Measurements from ENCODE around the gene SYNE2. TPM values are rescaled to one million over a fixed set of nuclear protein-coding genes. Genes with fewer than 3 reads are reported as not detected.
A peak's percentile ranks its signal among the peaks of the same experiment; 100 is the strongest.
"Not testable (repeated sequence)": the region's sequence is repeated elsewhere in the genome, so short reads cannot be mapped to it uniquely, and the experiment has no call there.

The SYNE2 gene
- total and polyA plus RNA-seq, 4 donors = 49.1 to 97.9 (median 55.9) TPM

DNA sequence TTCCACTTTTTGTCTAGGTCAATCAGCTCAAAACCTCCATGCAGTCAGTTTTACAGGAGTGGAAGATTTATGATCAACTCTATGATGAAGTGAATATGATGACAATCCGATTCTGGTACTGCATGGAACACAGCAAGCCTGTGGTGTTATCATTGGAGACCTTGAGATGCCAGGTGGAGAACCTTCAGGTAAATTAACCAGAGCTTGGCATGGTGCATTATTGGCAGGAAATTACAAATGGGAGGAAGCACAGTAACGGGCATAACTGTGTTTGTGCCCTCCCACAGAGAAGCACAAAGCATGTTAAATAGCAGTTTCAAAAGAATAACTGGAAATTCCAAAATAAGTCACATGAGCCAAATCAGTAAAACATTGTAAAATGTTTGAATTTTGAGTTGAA, 305.8 kb downstream of the SYNE2 start:
- Histone ChIP-seq H3K27ac (ENCODE audit: low read depth, low read length) (no peak overlapping the region), H3K4me1 (ENCODE audit: control insufficient read depth, insufficient read depth, low read length) (no peaks in the 10 kb centered on the region), H3K36me3 (ENCODE audit: control insufficient read depth, insufficient read depth, low read length) (peaks cover 2% of the 10 kb centered on the region), H3K27me3 (ENCODE audit: control insufficient read depth, insufficient read depth, low read length) (no peaks in the 10 kb centered on the region), H3K9me3 (ENCODE audit: control insufficient read depth, insufficient read depth, low read length) (no peaks in the 10 kb centered on the region), H3K4me3 (ENCODE audit: low read depth, low read length) (no peak overlapping the region)
- peak in 1 of 6 donors; percentile 16 for DNase-seq (ENCODE audit: low read depth in 4 of 6, low spot score in 6 of 6)
- 92% methylated on average over 1 of the region's 2 CpGs for WGBS (ENCODE audit: insufficient coverage)

DNA sequence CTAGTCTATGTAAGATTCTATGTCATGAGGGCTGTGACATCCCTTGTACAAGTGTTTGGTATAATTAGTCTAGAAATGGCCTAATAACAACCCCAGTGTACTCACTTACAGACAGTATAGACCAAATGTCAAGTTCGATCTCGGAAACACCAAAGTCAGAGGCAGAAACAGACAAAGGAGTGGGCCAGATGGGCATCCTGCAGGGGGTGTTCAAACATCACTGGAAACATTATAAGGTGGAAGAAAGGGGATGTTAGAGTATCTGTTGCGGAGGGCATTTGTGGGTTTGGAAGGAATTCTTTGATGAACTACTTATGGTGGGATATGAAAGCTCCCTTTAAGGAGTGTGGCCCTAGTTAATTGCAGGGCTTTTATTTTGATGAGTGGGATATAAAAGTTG, 306.8 kb downstream of the SYNE2 start:
- 92% methylated on average over 3 of the region's 3 CpGs for WGBS (ENCODE audit: insufficient coverage)
- peaks cover 2% of the 10 kb centered on the region for H3K36me3 ChIP-seq (ENCODE audit: control insufficient read depth, insufficient read depth, low read length)
- no peak overlapping the region for H3K27ac ChIP-seq (ENCODE audit: low read depth, low read length)
- no peak overlapping the region for H3K4me3 ChIP-seq (ENCODE audit: low read depth, low read length)
- H3K27me3 ChIP-seq (ENCODE audit: control insufficient read depth, insufficient read depth, low read length) = no peaks in the 10 kb centered on the region
- H3K4me1 ChIP-seq (ENCODE audit: control insufficient read depth, insufficient read depth, low read length) = no peaks in the 10 kb centered on the region
- no peak for DNase-seq (ENCODE audit: low read depth in 4 of 6, low spot score in 6 of 6)
- H3K9me3 ChIP-seq (ENCODE audit: control insufficient read depth, insufficient read depth, low read length) = no peaks in the 10 kb centered on the region

DNA sequence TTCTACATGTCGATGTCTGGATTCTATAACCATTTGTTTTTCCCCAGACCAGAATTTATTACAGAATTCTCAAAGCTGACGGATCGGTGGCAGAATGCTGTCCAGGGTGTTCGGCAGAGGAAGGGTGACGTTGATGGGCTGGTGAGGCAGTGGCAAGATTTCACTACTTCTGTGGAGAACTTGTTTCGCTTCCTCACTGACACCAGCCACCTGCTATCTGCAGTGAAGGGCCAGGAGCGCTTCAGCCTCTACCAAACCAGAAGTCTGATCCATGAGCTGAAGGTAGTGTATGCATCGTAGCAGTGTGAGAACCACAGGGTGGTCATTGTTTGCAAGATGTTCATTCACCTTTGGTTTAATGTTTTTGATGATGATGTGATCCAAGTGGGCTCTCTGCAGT, 317.4 kb downstream of the SYNE2 start:
- WGBS (ENCODE audit: insufficient coverage) = 100% methylated on average over 2 of the region's 8 CpGs
- H3K36me3 ChIP-seq (ENCODE audit: control insufficient read depth, insufficient read depth, low read length) = peaks cover 23% of the 10 kb centered on the region

DNA sequence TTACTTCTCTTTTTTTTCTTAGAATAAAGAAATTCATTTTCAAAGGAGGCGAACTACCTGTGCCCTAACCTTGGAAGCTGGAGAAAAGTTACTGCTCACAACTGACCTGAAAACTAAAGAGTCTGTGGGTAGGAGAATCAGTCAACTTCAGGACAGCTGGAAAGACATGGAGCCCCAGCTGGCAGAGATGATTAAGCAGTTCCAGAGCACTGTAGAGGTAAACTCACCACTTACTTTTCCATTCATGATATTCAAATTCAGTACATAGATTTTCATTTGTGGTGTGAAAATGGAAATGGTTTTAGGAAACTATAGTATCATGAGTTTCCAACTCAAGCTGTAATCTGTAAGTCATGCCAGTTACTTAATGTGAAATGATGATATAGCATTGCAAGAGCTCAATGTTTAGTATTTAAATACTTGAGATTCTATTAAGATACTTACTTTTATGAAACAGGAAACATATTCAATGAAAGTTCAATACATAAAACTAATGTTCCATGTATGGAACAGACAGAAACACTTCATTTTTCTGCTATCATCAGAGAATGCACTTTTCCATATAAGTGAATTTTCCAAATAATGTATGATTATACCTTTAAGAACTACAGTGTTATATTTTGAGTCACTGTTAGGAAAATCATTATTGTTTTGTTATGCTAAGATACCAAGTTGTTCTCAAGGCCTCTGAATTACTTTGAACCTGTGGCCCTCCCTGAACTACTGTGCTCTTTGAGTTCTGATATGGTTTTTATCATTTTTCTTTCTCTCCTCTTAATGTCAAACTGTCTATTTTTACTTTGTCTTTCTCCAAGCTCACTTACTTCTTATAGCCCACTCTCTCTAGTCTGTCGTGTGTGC, 322.3 kb downstream of the SYNE2 start:
- Histone ChIP-seq H3K4me3 (ENCODE audit: low read depth, low read length) (no peak overlapping the region), H3K9me3 (ENCODE audit: control insufficient read depth, insufficient read depth, low read length) (no peaks in the 10 kb centered on the region), H3K27ac (ENCODE audit: low read depth, low read length) (no peak overlapping the region), H3K4me1 (ENCODE audit: control insufficient read depth, insufficient read depth, low read length) (peaks cover 3% of the 10 kb centered on the region), H3K27me3 (ENCODE audit: control insufficient read depth, insufficient read depth, low read length) (no peaks in the 10 kb centered on the region), H3K36me3 (ENCODE audit: control insufficient read depth, insufficient read depth, low read length) (peaks cover 13% of the 10 kb centered on the region)
- no peak for DNase-seq (ENCODE audit: low read depth in 4 of 6, low spot score in 6 of 6)
- 100% methylated on average over 1 of the region's 2 CpGs for WGBS (ENCODE audit: insufficient coverage)

More for the DNA sequence above, 317.4 kb downstream of the SYNE2 start:
- H3K4me1 ChIP-seq (ENCODE audit: control insufficient read depth, insufficient read depth, low read length) = no peaks in the 10 kb centered on the region
- no peak for DNase-seq (ENCODE audit: low read depth in 4 of 6, low spot score in 6 of 6)
- no peaks in the 10 kb centered on the region for H3K9me3 ChIP-seq (ENCODE audit: control insufficient read depth, insufficient read depth, low read length)
- H3K4me3 ChIP-seq (ENCODE audit: low read depth, low read length) = no peak overlapping the region
- no peak overlapping the region for H3K27ac ChIP-seq (ENCODE audit: low read depth, low read length)
- no peaks in the 10 kb centered on the region for H3K27me3 ChIP-seq (ENCODE audit: control insufficient read depth, insufficient read depth, low read length)

DNA sequence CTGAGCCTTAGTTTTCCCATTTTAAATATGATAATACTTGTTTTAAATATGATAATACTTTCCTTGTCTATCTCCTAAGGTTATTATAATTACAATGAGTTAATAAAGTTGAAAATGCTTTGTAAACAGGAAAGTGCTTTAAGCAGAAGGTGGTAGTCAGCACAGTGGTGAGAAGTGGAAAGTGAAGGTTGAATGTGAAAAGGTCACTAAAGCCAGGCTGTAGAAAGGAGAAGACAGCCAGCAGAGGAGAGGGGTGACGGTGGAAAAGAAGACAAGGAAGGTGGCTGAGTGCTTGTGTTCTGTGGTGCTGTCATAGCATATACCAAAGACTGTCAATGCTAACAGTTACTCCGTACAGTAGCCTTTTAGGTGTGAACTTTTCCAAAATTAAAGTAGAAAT, 323.5 kb downstream of the SYNE2 start:
- Histone ChIP-seq H3K4me3 (ENCODE audit: low read depth, low read length) (no peak overlapping the region), H3K4me1 (ENCODE audit: control insufficient read depth, insufficient read depth, low read length) (peaks cover 3% of the 10 kb centered on the region), H3K9me3 (ENCODE audit: control insufficient read depth, insufficient read depth, low read length) (no peaks in the 10 kb centered on the region), H3K27ac (ENCODE audit: low read depth, low read length) (no peak overlapping the region), H3K36me3 (ENCODE audit: control insufficient read depth, insufficient read depth, low read length) (peaks cover 8% of the 10 kb centered on the region), H3K27me3 (ENCODE audit: control insufficient read depth, insufficient read depth, low read length) (no peaks in the 10 kb centered on the region)
- no peak for DNase-seq (ENCODE audit: low read depth in 4 of 6, low spot score in 6 of 6)
- WGBS (ENCODE audit: insufficient coverage) = 100% methylated on average over 2 of the region's 2 CpGs

DNA sequence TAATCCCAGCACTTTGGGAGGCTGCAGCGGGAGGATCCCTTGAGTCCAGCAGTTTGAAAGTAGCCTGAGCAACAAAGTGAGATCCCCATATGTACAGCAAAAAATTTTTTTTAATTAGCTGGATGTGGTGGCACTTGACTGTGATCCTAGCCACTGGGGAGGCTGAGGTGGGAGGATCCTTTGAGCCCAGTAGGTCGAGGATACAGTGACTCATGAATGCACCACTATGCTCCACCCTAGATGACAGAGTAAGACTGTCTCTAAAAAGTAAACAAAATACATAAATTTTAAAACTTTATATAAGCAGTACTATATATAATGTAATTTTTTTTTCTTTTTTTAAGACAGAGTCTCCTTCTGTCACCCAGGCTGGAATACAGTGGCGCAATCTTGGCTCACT, 326.0 kb downstream of the SYNE2 start:
- no peak overlapping the region for H3K4me3 ChIP-seq (ENCODE audit: low read depth, low read length)
- peaks cover 3% of the 10 kb centered on the region for H3K4me1 ChIP-seq (ENCODE audit: control insufficient read depth, insufficient read depth, low read length)
- no peak for DNase-seq (ENCODE audit: low read depth in 4 of 6, low spot score in 6 of 6)
- WGBS (ENCODE audit: insufficient coverage) = 100% methylated on average over 1 of the region's 3 CpGs
- H3K36me3 ChIP-seq (ENCODE audit: control insufficient read depth, insufficient read depth, low read length) = peaks cover 2% of the 10 kb centered on the region
- no peaks in the 10 kb centered on the region for H3K27me3 ChIP-seq (ENCODE audit: control insufficient read depth, insufficient read depth, low read length)
- H3K9me3 ChIP-seq (ENCODE audit: control insufficient read depth, insufficient read depth, low read length) = no peaks in the 10 kb centered on the region
- H3K27ac ChIP-seq (ENCODE audit: low read depth, low read length) = peak overlapping the region; percentile 78

DNA sequence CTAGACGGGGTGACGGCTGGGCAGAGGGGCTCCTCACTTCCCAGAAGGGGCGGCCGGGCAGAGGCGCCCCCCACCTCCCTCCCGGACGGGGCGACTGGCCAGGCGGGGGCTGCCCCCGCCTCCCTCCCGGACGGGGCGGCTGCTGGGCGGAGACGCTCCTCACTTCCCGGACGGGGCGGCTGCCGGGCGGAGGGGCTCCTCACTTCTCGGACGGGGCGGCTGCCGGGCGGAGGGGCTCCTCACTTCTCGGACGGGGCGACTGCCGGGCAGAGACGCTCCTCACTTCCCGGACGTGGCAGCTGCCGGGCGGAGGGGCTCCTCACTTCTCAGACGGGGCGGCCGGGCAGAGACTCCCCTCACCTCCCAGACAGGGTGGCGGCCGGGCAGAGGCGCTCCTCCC, 330.1 kb downstream of the SYNE2 start:
- not testable (repeated sequence) for H3K4me3 ChIP-seq (ENCODE audit: low read depth, low read length); H3K36me3 ChIP-seq (ENCODE audit: control insufficient read depth, insufficient read depth, low read length); H3K9me3 ChIP-seq (ENCODE audit: control insufficient read depth, insufficient read depth, low read length); H3K27ac ChIP-seq (ENCODE audit: low read depth, low read length); H3K27me3 ChIP-seq (ENCODE audit: control insufficient read depth, insufficient read depth, low read length); DNase-seq (ENCODE audit: low read depth in 4 of 6, low spot score in 6 of 6); H3K4me1 ChIP-seq (ENCODE audit: control insufficient read depth, insufficient read depth, low read length)
- 97% methylated on average over 14 of the region's 40 CpGs for WGBS (ENCODE audit: insufficient coverage)

DNA sequence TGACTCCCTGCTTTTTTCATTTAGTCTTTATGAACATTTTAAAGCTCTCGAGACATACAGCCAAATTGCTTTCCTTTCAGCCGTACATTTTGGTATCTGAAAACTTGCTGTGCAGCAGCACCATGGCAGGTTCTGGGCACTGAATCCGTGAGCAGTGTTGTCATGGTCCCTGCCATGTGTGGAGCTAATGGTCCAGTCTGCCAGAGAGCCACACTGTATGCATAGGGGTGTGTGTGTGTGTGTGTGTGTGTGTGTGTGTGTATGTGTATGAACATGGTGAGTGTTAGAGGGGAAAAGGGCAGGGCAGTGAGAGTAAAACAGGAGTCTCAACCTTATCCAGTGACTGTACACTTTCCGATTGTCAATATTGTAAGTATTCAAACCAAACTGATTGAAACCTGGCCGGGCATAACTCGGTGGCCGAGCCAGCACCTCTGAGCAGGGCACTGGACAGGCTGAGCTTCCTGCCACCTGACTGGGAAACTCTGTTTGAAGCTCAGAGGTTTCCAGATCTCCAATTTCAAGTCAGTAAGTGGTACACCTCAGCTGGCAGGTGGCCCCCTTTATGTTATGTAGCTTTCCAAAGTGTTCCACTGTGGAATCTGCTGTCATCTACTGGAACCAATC, 331.4 kb downstream of the SYNE2 start:
- WGBS (ENCODE audit: insufficient coverage) = 92% methylated on average over 7 of the region's 7 CpGs
- no peaks in the 10 kb centered on the region for H3K9me3 ChIP-seq (ENCODE audit: control insufficient read depth, insufficient read depth, low read length)
- peaks cover 1% of the 10 kb centered on the region for H3K4me1 ChIP-seq (ENCODE audit: control insufficient read depth, insufficient read depth, low read length)
- H3K27me3 ChIP-seq (ENCODE audit: control insufficient read depth, insufficient read depth, low read length) = no peaks in the 10 kb centered on the region
- peak in 1 of 6 donors; percentile 52 for DNase-seq (ENCODE audit: low read depth in 4 of 6, low spot score in 6 of 6)
- no peak overlapping the region for H3K27ac ChIP-seq (ENCODE audit: low read depth, low read length)
- H3K36me3 ChIP-seq (ENCODE audit: control insufficient read depth, insufficient read depth, low read length) = peaks cover 5% of the 10 kb centered on the region
- no peak overlapping the region for H3K4me3 ChIP-seq (ENCODE audit: low read depth, low read length)

DNA sequence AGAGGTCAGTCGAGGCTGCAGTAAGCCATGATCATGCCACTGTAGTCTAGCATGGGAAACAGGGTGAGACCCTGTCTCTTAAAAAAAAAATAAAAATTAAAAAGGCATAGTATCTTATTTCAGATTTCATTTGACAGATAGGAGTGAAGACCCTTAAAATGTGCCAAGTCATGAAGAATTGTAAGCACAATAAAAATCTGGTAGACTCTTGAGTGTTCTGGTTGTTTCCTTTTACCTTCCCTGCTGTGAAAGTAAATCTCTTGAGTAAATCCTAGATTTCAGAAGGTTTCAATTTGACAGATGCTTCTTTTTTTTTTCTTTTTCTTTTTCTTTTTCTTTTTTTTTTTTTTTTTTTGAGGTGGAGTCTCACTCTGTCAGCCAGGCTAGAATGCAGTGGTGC, 332.4 kb downstream of the SYNE2 start:
- WGBS (ENCODE audit: insufficient coverage) = no CpG with 5 or more reads among the region's 1 CpG
- H3K4me1 ChIP-seq (ENCODE audit: control insufficient read depth, insufficient read depth, low read length) = no peaks in the 10 kb centered on the region
- no peaks in the 10 kb centered on the region for H3K9me3 ChIP-seq (ENCODE audit: control insufficient read depth, insufficient read depth, low read length)
- no peak overlapping the region for H3K4me3 ChIP-seq (ENCODE audit: low read depth, low read length)
- H3K36me3 ChIP-seq (ENCODE audit: control insufficient read depth, insufficient read depth, low read length) = peaks cover 5% of the 10 kb centered on the region
- no peak overlapping the region for H3K27ac ChIP-seq (ENCODE audit: low read depth, low read length)
- no peak for DNase-seq (ENCODE audit: low read depth in 4 of 6, low spot score in 6 of 6)
- H3K27me3 ChIP-seq (ENCODE audit: control insufficient read depth, insufficient read depth, low read length) = no peaks in the 10 kb centered on the region

Data from spinal cord (tissue), 10 donors.